ENCODE results near the gene DENND4C. TPM values are rescaled to one million over a fixed set of nuclear protein-coding genes. Genes with fewer than 3 reads are reported as not detected.
"Not testable (repeated sequence)": the region's sequence is repeated elsewhere in the genome, so short reads cannot be mapped to it uniquely, and the experiment has no call there.

The DENND4C gene
- total RNA-seq, 1 donor from 2014 or later: 22.8 TPM

DNA sequence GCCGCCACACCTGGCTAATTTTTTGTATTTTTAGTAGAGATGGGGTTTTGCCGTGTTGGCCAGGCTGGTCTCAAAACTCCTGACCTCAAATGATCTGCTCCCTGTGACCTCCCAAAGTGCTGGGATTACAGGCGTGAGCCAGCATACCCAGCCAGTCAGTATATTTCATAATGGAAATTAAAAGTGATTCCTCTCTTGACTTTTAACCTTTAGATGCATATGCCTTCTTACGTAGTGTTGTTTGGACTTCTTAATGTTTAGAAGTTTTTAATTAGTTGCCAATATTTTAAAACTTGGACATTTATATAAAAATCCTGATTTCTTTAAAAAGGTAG, 22.4 kb downstream of the DENND4C start:
- peak; percentile 56 for ATAC-seq
- no peak for DNase-seq
- intact Hi-C loops (cut with micrococcal nuclease): no loop called here

DNA sequence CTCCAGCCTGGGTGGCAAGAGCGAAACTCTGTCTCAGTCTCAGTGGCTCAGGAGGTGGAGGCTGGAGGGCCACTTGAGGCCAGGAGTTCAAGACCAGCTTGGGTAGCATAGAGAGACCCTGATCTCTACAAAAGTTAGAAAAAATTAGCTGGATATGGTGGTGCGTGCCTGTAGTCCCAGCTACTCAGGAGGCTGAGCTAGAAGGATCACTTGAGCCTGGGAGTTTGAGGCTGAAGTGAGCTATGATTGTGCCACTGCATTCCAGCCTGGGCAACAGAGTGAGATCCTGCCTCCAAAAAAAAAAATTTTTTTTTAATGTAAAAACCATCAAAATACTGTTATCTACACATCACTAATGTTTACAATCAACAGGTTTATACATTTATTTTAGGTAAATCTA, 24.6 kb downstream of the DENND4C start:
- intact Hi-C loops (cut with micrococcal nuclease): no loop called here
- ATAC-seq (no peak), DNase-seq (no peak)

DNA sequence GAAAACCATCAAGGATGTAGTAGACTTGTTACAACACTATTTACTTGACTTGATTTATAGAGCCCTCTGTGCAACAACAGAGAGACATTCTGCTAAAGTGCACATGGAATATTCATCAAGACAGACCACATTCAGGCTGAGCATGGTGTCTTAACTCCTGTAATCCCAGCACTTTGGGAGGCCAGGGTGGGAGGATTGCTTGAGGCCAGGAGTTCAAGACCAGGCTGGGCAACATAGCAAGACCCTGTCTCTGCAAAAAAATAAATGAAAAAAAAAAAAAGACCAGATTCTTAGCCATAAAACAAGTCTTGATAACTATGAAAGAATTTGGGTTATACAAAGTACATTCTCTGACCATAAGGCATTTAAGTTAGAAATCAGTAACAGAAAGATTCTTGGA, 25.3 kb downstream of the DENND4C start:
- DNase-seq: no peak
- intact Hi-C loops (cut with micrococcal nuclease): no loop called here
- no peak for ATAC-seq

DNA sequence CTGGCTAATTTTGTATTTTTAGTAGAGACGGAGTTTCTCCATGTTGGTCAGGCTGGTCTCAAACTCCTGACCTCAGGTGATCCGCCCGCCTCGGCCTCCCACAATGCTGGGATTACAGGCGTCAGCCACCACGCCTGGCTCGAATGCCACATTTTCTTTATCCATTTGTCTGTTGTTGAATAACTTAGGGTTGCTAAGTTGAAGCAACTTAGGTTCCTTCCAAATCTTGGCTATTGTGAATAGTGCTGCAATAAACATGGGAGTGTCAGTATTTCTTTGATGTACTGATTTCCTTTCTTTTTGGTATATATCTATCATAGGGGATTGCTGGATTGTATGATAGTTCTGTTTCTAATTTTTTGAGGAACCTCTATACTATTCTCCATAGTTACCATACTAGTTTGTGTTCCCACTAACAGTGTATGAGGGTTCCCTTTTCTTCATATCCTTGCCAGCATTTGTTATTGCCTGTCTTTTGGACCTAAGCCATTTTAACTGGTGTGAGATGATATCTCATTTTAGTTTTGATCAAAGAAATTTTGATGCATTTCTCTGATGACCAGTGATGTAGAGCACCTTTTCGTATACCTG, 29.3 kb downstream of the DENND4C start:
- peak; percentile 19 for ATAC-seq
- not testable (repeated sequence) for DNase-seq

DNA sequence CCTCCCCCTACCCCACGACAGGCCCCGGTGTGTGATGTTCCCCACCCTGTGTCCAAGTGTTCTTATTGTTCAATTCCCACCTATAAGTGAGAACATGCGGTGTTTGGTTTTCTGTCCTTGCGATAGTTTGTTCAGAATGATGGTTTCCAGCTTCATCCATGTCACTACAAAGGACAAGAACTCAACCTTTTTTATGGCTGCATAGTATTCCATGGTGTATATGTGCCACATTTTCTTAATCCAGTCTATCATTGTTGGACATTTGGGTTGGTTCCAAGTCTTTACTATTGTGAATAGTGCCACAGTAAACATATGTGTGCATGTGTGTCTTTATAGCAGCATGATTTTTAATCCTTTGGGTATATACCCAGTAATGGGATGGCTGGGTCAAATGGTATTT, 35.1 kb downstream of the DENND4C start:
- intact Hi-C loops (cut with micrococcal nuclease); ATAC-seq; DNase-seq: not testable (repeated sequence)

More for the DNA sequence above, 29.3 kb downstream of the DENND4C start:
- intact Hi-C loops (cut with micrococcal nuclease): not testable (repeated sequence)

DNA sequence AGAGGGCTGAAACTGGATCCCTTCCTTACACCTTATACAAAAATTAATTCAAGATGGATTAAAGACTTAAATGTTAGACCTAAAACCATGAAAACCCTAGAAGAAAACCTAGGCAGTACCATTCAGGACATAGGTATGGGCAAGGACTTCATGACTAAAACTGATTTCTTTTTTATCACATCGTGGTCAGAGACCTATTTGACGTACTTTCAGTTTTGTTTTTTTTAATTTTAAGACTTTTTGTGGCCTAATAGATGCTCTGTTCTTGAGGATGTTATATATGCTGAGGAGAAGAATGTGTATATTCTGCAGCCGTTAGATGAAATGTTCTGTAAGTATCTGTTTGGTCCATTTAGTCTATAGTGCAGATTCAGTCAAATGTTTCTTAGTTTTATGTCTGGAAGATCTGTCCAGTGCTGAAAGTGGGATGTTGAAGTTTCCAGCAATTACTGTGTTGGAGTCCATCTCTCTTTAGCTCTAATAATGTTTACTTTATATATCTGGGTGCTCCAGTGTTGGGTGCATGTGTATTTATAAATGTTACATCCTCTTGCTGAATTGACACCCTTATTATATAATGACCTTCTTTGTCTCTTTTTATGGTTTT, 36.4 kb downstream of the DENND4C start:
- DNase-seq; ATAC-seq; intact Hi-C loops (cut with micrococcal nuclease): not testable (repeated sequence)

DNA sequence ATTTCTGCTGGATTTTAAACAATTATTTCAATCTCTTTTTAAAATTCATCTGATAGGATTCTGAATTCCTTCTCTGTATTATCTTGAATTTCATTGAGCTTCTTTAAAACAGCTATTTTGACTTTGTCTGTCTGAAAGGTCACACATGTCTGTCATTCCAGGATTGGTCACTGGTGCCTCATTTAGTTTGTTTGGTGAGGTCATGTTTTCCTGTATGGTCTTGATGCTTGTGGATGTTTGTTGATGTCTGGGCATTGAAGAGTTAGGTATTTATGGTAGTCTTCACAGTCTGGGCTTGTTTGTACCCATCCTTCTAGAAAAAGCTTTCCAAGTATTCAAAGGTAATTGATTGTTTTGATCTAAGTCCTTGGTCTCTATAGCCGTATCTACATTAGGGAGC, 39.1 kb downstream of the DENND4C start:
- DNase-seq (no peak), ATAC-seq (no peak)
- intact Hi-C loops (cut with micrococcal nuclease): no loop called here

DNA sequence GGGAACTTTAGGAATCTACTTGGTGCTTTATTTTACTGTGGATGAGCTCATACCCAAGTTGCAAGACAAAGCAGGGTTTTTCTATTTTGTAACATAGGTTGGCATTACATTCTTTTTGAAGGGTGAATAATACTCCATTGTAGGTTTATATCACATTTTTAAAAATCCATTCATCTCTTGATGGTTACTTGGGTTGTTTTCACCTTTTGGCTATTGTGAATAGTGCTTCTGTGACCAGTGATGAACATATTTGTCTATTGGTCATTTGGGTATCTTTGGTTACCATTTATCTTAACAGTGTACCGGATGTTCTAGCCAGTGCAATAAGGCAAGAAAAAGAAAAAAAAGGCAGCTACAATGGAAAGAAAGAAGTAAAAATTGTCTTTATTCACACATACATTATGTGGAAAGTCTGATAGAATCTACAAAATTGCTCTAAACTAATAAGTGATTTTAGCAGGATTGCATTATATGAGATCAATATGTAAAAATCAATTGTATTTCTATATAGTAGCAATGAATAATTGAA, 40.0 kb downstream of the DENND4C start:
- no peak for ATAC-seq
- intact Hi-C loops (cut with micrococcal nuclease): no loop called here
- DNase-seq: no peak

DNA sequence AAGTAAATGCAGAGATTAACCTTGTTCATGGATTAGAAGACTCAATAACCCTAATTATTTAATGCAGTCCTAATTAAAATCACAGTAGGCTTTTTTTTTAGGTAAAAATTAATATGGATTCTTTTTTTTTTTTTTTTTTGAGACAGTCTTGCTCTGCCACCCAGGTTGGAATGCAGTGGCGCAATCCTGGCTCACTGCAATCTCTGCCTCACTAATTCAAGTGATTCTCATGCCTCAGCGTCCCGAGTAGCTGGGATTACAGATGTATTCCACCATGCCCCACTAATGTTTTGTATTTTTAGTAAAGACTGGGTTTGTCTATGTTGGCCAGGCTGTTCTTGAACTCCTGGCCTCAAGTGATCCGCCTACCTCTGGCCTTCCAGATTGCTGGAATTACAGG, 40.6 kb downstream of the DENND4C start:
- ATAC-seq (no peak), DNase-seq (no peak)
- intact Hi-C loops (cut with micrococcal nuclease): no loop called here

DNA sequence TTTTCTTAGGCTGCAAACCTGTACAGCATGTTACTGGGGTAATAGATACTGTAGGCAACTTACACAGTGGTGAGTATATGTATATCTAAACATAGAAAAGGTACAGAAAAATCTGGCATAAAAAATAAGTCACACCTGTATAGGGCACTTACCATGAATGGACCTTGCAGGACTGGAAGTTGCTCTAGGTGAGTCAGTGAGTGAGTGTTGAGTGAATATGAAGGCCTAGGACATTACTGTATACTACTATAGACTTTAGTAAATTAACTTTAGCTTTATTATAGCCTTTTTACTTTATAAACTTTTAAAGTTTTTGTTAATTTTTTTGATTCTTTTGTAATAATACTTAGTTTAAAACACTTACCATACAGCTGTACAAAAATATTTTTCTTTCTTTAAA, 51.3 kb downstream of the DENND4C start:
- intact Hi-C loops (cut with micrococcal nuclease): no loop called here
- DNase-seq (no peak), ATAC-seq (no peak)

DNA sequence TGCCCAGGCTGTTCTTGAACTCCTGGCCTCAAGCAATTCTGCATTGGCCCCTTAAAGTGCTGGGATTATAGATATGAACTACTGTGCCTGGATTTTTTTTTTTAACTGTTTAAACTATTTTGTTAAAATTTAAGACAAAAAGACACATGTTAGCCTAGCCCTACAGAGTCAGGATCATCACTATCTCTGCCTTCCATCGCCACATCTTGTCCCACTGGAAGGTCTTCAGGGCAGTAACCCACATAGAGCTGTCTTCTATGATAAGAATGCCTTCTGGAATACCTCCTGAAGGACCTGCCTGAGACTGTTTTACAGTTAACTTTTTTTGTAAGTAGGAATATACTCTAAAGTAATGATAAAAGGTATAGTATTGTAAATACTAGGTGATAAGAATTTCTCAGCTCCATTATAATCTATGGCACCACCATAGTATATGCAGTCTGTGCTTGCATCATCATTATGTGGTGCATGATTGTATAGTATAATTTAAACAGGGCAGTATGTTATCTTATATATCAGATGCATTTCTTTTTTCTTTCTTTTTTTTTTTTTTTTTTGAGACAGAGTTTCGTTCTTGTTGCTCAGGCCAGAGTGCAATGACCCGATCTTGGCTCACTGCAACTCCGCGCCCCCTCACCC, 52.7 kb downstream of the DENND4C start:
- DNase-seq (no peak), ATAC-seq (no peak)
- intact Hi-C loops (cut with micrococcal nuclease): no loop called here

DNA sequence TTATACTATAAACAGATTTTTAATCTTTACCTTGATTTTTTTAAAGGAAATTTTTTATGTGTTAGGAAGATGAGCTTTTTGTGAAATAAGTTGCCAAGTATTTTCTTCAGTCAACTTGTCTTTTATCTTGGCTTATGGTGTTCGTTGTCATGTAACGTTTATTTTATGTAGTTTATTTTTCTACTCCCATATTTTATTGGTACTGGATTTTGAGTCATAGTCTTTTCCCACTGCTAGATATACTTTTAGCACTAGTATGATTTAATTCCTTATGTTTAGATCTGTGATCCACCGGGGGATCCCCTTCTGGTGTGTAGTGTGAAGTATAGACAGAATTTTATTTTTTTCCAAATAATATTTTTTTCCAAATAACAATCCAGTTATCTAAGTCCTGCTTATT, 54.2 kb downstream of the DENND4C start:
- no peak for ATAC-seq
- intact Hi-C loops (cut with micrococcal nuclease): no loop called here
- DNase-seq: no peak

DNA sequence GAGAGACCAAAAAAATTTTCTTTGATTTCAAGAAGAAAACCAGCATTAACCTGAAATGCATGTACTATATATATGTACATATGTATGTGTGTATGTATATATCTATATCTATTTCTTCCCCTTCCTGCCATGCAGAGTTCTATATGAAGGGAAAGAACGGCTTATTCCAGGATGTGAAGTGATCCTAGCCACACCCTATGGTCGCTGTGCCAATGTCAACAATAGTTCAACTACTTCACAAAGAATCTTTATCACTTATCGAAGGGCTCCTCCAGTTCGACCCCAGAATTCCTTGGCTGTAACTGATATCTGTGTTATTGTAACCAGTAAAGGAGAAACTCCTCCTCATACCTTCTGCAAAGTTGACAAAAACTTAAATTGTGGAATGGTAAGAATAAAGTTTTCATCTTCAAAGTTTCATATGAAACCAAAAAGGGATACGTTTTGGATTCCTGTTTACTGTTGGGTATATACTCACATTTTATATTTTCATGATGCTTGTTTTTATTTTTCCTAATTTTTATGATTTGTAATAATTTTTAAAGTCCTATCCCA, 56.2 kb downstream of the DENND4C start:
- DNase-seq (no peak), ATAC-seq (no peak)
- intact Hi-C loops (cut with micrococcal nuclease): no loop called here

DNA sequence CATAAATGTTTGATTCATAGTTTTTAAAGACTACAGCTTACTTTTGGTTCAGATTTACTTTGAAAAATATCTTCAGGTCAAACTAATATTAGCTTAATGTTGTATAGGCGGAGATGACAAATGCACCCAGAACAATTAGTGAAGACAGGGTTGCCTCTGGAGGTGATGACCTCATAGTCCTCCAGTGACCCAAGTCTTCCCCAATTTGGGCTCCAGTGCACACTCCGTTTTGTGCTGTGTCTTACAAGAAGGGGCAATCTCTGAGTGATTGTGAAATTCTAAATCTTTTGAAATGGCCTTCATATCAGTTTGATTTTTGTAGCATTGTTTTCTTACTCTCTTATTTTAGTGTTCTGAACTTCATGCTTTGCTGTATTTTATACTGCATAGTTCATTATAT, 57.6 kb downstream of the DENND4C start:
- ATAC-seq (no peak), DNase-seq (no peak)
- intact Hi-C loops (cut with micrococcal nuclease): no loop called here

DNA sequence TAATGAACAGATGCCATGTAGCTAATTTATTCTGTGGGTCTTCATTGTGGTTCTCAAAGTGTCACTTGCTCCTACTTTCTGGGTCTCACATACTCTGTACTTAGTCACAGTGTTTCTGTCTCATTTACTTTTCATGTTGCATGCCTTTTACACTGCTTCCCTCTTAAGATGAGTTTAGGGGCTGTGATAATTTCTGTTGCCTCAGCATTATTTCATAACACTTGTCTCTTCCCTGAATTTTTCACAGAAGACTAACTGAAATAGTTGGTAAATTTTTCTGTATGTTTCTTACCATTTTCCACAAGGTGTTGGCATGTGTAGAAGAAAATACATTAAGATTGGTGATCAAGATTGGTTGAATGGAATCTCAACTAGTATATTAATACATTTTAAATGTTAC, 59.6 kb downstream of the DENND4C start:
- intact Hi-C loops (cut with micrococcal nuclease): no loop called here
- DNase-seq (no peak), ATAC-seq (no peak)

DNA sequence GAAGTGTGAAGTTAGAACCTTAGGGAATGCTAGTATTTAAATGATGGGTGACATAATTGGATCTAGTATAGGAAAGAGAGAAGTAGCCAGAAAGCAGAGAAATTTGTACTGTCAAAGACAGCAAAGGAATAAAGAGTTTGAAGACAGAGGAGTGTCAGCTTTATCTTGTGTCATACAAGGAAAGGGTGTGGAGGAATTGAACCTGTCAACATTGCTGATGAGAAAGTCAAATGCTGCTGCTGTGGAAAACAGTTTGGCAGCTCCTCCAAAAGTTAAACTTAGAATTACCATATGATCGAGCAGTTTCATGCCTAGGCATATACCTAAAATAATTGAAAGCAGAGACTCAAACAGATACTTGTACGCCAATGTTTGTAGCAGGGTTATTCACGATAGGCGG, 63.7 kb downstream of the DENND4C start:
- DNase-seq: no peak

DNA sequence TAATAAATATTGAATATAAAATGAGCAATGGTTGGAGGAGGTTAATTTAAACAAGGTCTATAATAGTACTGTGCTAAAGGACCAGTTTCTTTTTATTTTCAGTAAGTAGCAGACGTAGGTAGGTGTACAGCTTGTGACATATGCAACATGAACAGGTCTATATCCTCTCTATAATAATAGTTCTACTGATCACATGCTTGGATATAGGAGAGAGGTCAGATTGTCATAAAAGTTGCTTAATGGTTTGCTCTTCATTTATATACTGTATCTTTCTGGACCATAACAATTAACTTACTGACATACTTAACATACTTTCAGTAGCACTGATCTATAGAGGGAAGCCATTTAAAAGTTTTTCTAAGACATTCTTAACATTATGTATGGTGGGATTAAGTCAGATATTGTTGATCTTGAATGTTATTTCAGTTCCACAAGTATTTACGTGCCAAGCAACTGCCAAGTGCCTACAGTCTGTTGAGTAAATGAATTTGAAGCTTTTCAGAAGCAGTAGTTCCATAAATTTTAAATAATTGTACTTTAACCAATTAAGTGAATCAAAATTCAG, 68.0 kb downstream of the DENND4C start:
- no peak for DNase-seq
- intact Hi-C loops (cut with micrococcal nuclease): no loop called here
- no peak for ATAC-seq

More for the DNA sequence above, 63.7 kb downstream of the DENND4C start:
- intact Hi-C loops (cut with micrococcal nuclease): no loop called here
- peak; percentile 90 for ATAC-seq

DNA sequence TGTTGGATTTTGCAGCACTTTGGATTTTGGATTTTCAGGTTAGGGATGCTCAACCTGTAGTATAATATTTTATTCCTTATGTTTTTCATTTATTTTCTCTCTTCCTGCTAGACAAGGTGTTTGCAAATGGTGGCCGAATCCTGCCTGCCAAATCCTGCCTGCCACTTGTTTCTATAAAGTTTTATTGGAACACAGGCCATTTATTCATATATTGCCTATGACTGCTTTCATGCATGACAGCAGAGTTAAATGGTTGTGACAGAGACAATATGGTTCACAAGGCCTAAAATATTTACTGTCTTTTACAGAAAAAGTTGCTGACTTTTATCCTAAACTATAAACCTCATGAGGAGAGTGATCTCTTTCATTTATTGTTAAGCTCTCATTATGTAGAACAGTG, 72.7 kb downstream of the DENND4C start:
- no peak for ATAC-seq

DNA sequence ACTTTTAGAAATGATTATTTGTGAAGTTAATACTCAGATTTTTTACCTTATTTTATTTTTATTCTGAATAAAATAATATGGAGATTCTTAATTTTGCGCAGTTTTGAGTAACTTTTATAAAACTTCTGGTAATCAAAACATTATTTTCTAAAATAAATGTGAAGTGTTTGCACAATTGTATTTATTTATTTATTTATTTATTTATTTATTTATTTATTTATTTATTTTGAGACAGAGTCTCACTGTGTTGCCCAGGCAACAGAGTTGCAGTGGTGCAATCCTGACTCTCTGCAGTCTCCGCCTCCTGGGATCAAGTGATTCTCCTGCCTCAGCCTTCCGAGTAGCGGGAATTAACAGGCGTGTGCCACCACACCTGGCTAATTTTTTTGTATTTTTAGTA, 76.1 kb downstream of the DENND4C start:
- ATAC-seq: no peak
- intact Hi-C loops (cut with micrococcal nuclease): no loop called here
- DNase-seq: no peak

More for the DNA sequence above, 72.7 kb downstream of the DENND4C start:
- intact Hi-C loops (cut with micrococcal nuclease): no loop called here
- no peak for DNase-seq

DNA sequence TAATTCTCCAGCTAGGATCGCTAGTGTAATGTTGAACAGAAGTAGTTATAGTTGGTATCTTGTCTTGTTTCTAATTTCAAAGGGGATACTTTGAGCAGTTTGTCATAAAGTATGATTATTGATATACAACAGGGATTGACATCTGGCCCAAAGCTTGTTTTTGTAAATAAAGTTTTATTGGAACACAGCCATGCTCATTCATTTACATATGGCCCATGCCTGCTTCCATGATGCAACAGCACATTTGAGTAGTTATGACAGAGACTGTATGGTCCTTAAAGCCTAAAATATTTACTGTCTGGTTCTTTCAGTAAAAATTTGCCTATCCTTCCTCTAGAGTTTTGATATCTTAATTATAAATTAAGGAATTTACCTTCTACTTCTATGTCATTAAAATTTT, 79.8 kb downstream of the DENND4C start:
- ATAC-seq (no peak), DNase-seq (no peak)
- intact Hi-C loops (cut with micrococcal nuclease): no loop called here
